Suprapubic skin (tissue), 4 donors: Measurements from ENCODE around the gene TINAGL1. TPM values are rescaled to one million over a fixed set of nuclear protein-coding genes. Genes with fewer than 3 reads are reported as not detected.
A peak's percentile ranks its signal among the peaks of the same experiment; 100 is the strongest.

Experiments
- DNase-seq, 2 donors: peaks; one replicate each; pipeline ENCODE4 v3.0.0-alpha.2; 2019; ENCODE audit warnings: low spot score in 2 of 2
- H3K27ac ChIP-seq: fragments of 200-600 bp; sonication (generic); one replicate; pipeline ENCODE4 v1.5.1; 2019
- H3K27me3 ChIP-seq: fragments of 200-600 bp; sonication (generic); one replicate; pipeline ENCODE4 v1.5.1; 2019
- H3K36me3 ChIP-seq: fragments of 200-600 bp; sonication (generic); one replicate; pipeline ENCODE4 v1.5.1; 2019
- H3K4me1 ChIP-seq: fragments of 200-600 bp; sonication (generic); one replicate; pipeline ENCODE4 v1.5.1; 2019
- H3K4me3 ChIP-seq: fragments of 200-600 bp; sonication (generic); one replicate; pipeline ENCODE4 v1.5.1; 2019; ENCODE audit warnings: mild to moderate bottlenecking
- H3K9me3 ChIP-seq: fragments of 200-600 bp; sonication (generic); one replicate; pipeline ENCODE4 v1.5.1; 2019
- EP300 ChIP-seq: sonication (generic); formaldehyde crosslinking; IDR thresholded peaks from one replicate; pipeline ENCODE4 v1.6.1; 2017; ENCODE audit warnings: antibody characterized with exemption
- POLR2A ChIP-seq, 2 donors: fragments of 450-650 bp; IDR thresholded peaks; one replicate each; pipeline ENCODE4 v1.6.1; 2017; ENCODE audit warnings: antibody characterized with exemption in 2 of 2, mild to moderate bottlenecking in 2 of 2, moderate library complexity in 2 of 2
- POLR2AphosphoS5 ChIP-seq, 3 donors: sonication (generic); formaldehyde crosslinking; IDR thresholded peaks; one replicate each; pipeline ENCODE4 v1.6.1; 2017; ENCODE audit warnings: antibody characterized with exemption in 3 of 3
- WGBS: methylation state at CpG from one replicate; pipeline ENCODE4 v1.1.5; 2018; 5-methylcytosine and 5-hydroxymethylcytosine counted together
- total RNA-seq, 4 donors: library from RNA; depleted of rRNA; stranded (reverse); fragments of >200 nt; gene quantifications; one replicate each; pipeline ENCODE4 v1.1.0, GENCODE V29; 2016
- TF ChIP-seq, protein P1 (sequence below), 2 donors: fragments of 200-600 bp in 1 of 2; fragments of 450-650 bp in 1 of 2; sonication (generic) in 1 of 2; IDR thresholded peaks; one replicate each; pipeline ENCODE4 v1.5.1; 2016 to 2019; ENCODE audit warnings: antibody characterized with exemption in 2 of 2, mild to moderate bottlenecking in 1 of 2, moderate library complexity in 1 of 2

TINAGL1 gene
- total RNA-seq, 4 donors from 2014 or later: 40.1 to 78.5 (median 64.0) TPM

DNA sequence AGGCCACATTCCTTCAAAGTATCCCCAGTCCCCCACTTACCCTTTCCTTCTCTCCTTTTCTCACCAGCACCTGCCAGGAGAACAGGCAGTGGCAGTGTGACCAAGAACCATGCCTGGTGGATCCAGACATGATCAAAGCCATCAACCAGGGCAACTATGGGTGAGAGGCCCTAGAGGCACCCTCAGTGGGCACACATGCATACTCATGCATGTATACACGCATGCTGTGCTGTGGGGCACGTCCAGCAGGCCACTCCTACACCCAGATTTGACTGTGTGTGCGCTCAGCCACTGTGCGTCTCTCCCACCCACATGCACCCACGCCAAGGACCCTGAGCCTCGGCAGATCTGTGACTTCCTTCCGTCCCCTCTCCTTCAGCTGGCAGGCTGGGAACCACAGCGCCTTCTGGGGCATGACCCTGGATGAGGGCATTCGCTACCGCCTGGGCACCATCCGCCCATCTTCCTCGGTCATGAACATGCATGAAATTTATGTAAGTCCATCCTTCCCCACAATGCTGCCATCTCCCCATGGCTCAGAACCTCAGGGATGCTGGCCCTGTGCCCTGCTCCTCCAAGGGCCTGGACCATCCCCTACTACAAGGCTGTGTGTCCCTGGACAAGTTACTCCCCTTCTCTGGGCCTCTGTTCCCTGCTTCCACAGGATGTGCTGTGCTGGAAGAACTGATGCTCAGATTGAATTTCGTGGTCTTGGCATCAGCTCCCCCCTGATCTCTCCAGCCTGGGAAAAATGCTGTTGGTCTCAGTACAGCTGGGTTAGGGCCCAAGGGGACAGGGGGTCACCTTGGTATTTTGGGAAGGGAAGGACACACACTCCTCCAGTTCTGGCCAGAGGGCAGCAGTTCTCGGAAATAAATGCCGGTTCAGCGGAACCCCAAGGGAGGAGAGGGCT, 7.0 kb downstream of the TINAGL1 start:
- no peak for DNase-seq
- WGBS: 90% methylated on average over 11 of the region's 16 CpGs
- H3K36me3 ChIP-seq: no peaks in the 10 kb centered on the region

DNA sequence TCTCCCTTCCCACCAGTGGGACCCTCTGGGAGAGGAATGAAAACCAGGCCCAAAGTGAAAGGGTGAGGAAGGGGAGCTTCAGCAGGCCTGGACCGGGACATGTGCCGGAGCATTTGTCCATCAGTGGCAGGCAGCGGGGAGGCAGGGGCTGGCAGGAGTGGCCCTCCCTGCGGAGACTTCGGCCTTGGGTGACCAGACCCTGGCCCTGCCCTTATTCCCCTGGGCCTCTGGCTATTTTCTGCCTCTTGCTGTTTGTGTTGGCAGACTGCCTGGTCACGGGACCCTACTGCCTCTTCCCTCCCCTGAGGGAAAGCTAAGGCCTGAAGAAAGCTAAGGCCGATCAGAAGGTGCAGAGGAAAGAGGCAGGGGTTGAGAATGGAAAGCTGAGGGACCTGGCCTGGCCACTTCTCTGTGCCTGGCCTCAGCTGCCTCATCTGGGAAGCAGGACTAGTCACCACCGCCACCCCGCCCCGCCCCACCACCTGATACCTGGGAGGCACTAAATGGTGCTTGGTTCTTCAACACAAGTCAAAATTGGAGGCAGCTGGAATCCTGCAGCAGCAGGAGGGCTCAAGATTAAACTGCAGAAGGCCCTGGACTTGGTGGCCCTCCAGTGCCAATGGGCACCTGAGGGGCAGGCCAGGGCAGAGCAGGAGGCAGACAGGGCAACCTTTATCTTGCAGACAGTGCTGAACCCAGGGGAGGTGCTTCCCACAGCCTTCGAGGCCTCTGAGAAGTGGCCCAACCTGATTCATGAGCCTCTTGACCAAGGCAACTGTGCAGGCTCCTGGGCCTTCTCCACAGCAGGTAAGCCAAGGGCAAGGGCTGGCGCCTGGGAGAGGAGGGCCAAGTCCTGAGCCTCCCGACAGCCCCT, 7.9 kb downstream of the TINAGL1 start:
- H3K27ac ChIP-seq: peak overlapping the region; percentile 12
- H3K4me1 ChIP-seq: peaks cover 42% of the 10 kb centered on the region
- no peak for TF ChIP-seq EP300
- TF ChIP-seq POLR2AphosphoS5 (IDR thresholded peaks at IDR 0.05): no peak
- TF ChIP-seq POLR2A (IDR thresholded peaks at IDR 0.05): no peak
- TF ChIP-seq, protein P1, sequence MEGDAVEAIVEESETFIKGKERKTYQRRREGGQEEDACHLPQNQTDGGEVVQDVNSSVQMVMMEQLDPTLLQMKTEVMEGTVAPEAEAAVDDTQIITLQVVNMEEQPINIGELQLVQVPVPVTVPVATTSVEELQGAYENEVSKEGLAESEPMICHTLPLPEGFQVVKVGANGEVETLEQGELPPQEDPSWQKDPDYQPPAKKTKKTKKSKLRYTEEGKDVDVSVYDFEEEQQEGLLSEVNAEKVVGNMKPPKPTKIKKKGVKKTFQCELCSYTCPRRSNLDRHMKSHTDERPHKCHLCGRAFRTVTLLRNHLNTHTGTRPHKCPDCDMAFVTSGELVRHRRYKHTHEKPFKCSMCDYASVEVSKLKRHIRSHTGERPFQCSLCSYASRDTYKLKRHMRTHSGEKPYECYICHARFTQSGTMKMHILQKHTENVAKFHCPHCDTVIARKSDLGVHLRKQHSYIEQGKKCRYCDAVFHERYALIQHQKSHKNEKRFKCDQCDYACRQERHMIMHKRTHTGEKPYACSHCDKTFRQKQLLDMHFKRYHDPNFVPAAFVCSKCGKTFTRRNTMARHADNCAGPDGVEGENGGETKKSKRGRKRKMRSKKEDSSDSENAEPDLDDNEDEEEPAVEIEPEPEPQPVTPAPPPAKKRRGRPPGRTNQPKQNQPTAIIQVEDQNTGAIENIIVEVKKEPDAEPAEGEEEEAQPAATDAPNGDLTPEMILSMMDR (IDR thresholded peaks at IDR 0.05): no peak
- no peak for DNase-seq
- peak overlapping the region; percentile 8 for H3K4me3 ChIP-seq
- 68% methylated on average over 10 of the region's 13 CpGs for WGBS
- no peaks in the 10 kb centered on the region for H3K9me3 ChIP-seq
- peaks cover 4% of the 10 kb centered on the region for H3K27me3 ChIP-seq
- H3K36me3 ChIP-seq: no peaks in the 10 kb centered on the region

More for the DNA sequence above, 7.0 kb downstream of the TINAGL1 start:
- peak overlapping the region; percentile 12 for H3K27ac ChIP-seq
- TF ChIP-seq EP300 (no peak), POLR2AphosphoS5 (IDR thresholded peaks at IDR 0.05) (no peak), POLR2A (IDR thresholded peaks at IDR 0.05) (no peak)
- TF ChIP-seq, protein P1 (IDR thresholded peaks at IDR 0.05): no peak
- no peaks in the 10 kb centered on the region for H3K27me3 ChIP-seq
- no peaks in the 10 kb centered on the region for H3K9me3 ChIP-seq
- no peak overlapping the region for H3K4me3 ChIP-seq
- peaks cover 34% of the 10 kb centered on the region for H3K4me1 ChIP-seq

DNA sequence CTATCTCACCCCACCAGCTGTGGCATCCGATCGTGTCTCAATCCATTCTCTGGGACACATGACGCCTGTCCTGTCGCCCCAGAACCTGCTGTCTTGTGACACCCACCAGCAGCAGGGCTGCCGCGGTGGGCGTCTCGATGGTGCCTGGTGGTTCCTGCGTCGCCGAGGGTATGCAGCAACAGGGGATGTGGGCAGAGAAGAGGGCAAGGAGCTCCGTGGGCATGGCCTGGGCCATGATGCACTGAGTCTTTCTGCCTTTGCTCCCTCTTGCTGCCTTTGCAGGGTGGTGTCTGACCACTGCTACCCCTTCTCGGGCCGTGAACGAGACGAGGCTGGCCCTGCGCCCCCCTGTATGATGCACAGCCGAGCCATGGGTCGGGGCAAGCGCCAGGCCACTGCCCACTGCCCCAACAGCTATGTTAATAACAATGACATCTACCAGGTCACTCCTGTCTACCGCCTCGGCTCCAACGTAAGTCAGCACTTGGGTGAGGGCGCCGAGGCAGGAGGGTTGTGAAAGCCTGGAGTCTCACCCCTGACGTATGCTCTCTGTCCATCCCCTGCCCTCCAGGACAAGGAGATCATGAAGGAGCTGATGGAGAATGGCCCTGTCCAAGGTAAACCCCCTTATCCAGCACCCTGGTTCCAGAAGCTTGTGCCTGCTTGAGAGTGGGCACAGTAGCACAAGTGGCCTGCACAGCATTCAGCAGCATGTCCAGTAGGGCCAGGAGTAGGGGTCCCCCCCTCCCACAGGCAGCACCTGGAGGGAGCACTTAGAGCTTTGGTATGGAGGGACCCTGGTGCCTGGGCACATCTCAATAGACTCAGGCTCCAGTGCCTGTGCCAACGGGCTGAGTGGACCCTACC, 8.8 kb downstream of the TINAGL1 start:
- H3K4me1 ChIP-seq: peaks cover 46% of the 10 kb centered on the region
- H3K36me3 ChIP-seq: no peaks in the 10 kb centered on the region
- 92% methylated on average over 19 of the region's 27 CpGs for WGBS
- H3K9me3 ChIP-seq: no peaks in the 10 kb centered on the region
- H3K4me3 ChIP-seq: no peak overlapping the region
- DNase-seq: no peak
- H3K27me3 ChIP-seq: peaks cover 4% of the 10 kb centered on the region
- TF ChIP-seq POLR2A (IDR thresholded peaks at IDR 0.05) (no peak), POLR2AphosphoS5 (IDR thresholded peaks at IDR 0.05) (no peak), EP300 (no peak)
- TF ChIP-seq, protein P1 (IDR thresholded peaks at IDR 0.05): no peak
- peak overlapping the region; percentile 12 for H3K27ac ChIP-seq

DNA sequence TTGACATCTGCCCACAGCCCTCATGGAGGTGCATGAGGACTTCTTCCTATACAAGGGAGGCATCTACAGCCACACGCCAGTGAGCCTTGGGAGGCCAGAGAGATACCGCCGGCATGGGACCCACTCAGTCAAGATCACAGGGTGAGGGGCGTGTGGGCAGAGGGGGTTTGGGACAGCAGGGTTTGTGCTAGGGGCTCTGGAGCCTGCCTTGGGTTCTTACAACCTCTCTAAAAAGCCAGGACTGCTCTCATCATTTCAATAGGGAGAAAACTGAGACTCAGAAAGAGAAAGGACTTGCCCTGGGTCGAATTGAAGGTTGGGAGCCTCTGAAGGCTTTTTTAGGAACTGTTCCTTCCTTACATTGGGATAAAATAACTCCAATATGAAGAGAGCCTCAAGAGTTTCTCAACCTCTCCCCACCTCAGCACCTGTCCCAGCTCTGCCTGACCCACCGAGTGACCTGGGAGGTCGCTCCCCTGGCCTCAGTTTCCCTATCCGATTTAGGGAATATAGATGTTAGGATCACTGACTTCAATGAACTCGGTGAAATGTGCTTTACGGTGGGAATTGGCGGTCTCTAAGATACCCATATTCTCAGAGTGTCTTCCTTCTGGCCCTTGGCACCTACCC, 9.5 kb downstream of the TINAGL1 start:
- H3K27me3 ChIP-seq: peaks cover 4% of the 10 kb centered on the region
- no peaks in the 10 kb centered on the region for H3K36me3 ChIP-seq
- no peak overlapping the region for H3K27ac ChIP-seq
- H3K4me1 ChIP-seq: peaks cover 40% of the 10 kb centered on the region
- TF ChIP-seq, protein P1 (IDR thresholded peaks at IDR 0.05): no peak
- TF ChIP-seq POLR2A (IDR thresholded peaks at IDR 0.05) (no peak), EP300 (no peak), POLR2AphosphoS5 (IDR thresholded peaks at IDR 0.05) (no peak)
- 83% methylated on average over 8 of the region's 11 CpGs for WGBS
- no peak overlapping the region for H3K4me3 ChIP-seq
- no peak for DNase-seq
- no peaks in the 10 kb centered on the region for H3K9me3 ChIP-seq
